KBM-7 (cell line): ENCODE data around the gene SPECC1L.
"Not testable (repeated sequence)": the region's sequence is repeated elsewhere in the genome, so short reads cannot be mapped to it uniquely, and the experiment has no call there.

ENCODE experiments used
- DNase-seq: peaks from one replicate; pipeline ENCODE4 v3.0.0-alpha.2; 2015
- in situ Hi-C: fragments of 300-500 bp; cut with MboI; formaldehyde crosslinking; loops from 2 replicates; pipeline ENCODE4 v1.14.3; 2020; ENCODE audit warnings: low sequenced_read_pairs, low pct_unique_long_range_greater_than_20kb, mixed read lengths

SPECC1L gene

GRCh38 chr22:24270556-24271385 lies at the start of gene SPECC1L:
TSS of gene SPECC1L (plus strand) at chr22:24270831. CDS start at chr22:24302232, 31,401 bp downstream.
- in situ Hi-C loops = no loop called here
- peak; percentile 91 for DNase-seq

DNA sequence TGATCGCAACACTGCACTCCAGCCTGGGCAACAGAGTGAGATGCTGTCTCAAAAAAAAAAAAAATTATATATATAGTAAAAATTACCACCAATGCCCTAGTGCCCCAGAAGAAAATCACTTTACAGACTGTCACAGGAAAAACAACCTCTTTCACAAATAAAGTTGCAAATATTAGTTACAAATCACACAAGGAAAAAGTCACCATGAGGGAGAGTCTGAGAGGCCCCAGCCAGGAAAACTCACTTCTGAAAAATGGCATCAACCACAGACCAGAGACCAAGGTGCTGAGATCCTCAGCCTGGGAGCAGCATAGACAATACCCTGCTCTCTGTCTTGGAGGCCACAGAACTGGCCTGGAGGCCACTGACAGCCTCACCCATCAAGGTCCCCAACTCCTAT lies 46.2 kb upstream of the SPECC1L start:
- in situ Hi-C loops = no loop called here
- DNase-seq = no peak

DNA sequence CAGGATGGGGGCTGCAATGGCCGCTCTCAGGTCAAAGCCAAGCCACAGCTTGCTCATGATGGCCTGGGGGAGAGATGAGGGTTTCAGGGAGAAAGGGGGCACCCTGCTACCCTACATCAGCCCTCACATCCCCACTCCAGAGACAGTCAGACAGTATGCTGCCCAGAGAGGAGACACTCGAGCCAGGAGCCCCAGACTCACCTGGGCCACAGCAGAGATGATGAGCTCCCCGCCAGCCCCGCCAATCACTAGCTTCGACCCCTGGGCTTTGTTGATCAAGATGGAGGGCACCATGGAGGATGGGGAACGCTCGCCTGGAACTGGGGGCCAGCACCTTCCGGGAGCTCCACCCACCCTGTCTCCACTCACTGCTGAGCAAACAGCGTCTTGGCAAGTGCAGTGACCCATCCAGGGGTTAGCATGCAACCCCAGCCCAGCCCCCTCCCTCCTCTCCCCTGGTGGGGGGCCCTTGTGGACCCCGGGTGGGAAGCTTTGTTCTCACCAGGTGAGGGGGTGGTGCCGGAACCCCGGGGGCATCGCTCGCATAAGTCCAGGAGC lies 45.5 kb upstream of the SPECC1L start:
- in situ Hi-C loops = no loop called here

DNA sequence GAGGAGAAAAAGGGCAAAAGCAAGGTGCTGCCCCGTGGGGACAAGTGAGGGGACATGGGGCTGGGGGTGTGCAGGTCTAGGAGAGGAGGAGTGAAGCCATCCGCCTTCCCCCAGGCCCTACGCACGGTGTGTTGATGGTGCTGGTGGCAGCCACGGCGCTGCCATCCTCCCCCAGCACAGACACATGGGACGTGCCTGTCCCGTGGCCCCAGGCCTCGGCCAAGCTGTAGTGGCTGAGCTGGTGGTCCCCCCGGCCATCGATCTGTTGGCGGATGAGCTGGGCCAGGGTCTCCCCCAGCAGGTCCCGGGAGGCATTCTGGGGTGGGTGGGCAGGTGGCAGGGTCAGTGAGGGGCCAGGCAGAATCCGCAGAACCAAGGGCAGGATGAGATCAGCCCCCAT lies 44.7 kb upstream of the SPECC1L start:
- in situ Hi-C loops = no loop called here
- DNase-seq = no peak

More for the DNA sequence above, 45.5 kb upstream of the SPECC1L start:
- no peak for DNase-seq

GRCh38 chr22:24230911-24231656 lies 39.5 kb upstream of the SPECC1L start:
- peak; percentile 54 for DNase-seq
- in situ Hi-C loops = no loop called here

GRCh38 chr22:24231706-24232105 lies 38.9 kb upstream of the SPECC1L start:
- no peak for DNase-seq
- in situ Hi-C loops = no loop called here

DNA sequence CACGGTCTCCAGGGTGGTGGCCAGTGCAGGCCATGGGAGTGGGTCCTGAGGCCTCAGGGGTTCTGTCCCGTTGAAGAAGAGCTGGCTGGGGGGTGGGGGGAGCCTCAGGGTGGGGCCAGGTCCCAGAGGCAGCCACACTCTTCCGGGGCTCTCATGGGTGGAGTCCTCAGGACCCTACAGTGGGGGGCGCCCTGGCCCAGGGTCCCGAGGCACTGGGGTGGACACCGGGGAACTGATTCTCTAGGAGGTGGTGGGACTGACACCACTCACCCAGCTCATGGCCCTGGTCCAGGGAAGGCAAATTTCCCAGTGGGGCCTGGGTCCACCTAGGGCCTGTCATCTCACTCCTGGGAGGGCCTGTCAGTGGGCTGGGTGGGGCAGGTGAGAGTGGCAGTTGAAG lies 38.5 kb upstream of the SPECC1L start:
- in situ Hi-C loops = no loop called here
- DNase-seq = no peak

- DNase-seq = no peak
- in situ Hi-C loops = no loop called here
Observed at GRCh38 chr22:24232725-24233124, 37.9 kb upstream of the SPECC1L start.

- no peak for DNase-seq
Observed at GRCh38 chr22:24233235-24233634, 37.4 kb upstream of the SPECC1L start.

DNA sequence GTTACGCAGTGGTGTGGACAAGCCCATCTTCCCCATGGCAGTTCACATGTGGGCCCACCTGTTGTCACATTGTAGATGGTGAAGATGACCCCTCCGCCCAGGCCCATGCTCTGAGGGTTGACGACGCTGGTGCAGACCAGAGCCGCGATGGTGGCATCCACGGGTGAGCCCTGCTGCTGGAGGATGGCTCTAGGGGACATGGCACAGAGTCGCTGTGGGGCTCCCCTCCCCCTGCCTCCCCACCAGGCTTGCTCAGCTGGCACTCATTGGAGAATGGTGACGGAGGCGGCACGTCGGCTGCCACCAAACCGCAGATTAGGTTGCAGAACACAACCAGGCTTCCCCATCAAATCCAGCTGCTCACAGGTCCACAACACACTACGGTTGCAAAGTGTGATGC lies 36.8 kb upstream of the SPECC1L start:
- in situ Hi-C loops = no loop called here
- DNase-seq = no peak

More at GRCh38 chr22:24233235-24233634, 37.4 kb upstream of the SPECC1L start:
- in situ Hi-C loops = no loop called here

DNA sequence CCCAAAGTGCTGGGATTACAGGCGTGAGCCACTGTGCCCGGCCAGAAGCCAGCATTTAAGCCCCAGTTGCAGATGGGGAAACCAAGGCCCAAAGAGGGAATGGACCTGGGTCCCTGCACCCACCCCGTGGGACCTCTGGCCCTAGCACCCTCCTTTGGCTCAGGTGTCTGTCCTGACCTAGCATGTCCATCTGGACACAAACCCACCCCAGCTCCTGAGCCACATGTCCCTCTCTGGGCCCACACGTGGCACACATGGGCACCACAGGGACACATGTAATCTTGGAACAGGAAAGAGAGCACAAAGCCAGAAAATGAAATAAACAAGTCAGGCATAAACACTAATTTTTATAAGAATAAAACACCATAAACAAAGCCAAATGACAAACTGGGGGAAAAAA lies 35.3 kb upstream of the SPECC1L start:
- DNase-seq = no peak
- in situ Hi-C loops = no loop called here

DNA sequence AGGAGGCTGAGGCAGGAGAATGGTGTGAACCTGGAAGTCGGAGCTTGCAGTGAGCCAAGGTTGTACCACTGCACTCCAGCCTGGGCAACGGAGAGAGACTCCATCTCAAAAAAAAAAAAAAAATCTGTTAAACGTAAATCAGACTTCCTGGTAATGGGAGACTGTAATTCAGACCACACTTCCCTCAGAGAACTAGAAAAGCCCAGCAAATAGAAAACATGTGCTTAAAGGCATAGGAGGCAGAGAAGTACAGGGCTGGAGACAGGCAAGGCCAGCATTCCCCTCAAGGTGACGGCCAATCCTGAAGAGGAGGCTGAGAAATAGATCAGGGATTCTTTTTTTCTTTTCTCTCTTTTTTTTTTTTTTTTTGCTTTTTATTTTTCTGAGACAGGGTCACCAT lies 34.0 kb upstream of the SPECC1L start:
- in situ Hi-C loops = no loop called here
- peak; percentile 27 for DNase-seq

GRCh38 chr22:24238101-24238694 lies 32.4 kb upstream of the SPECC1L start:
- DNase-seq, in situ Hi-C loops: not testable (repeated sequence)

GRCh38 chr22:24240381-24240780 lies 30.2 kb upstream of the SPECC1L start:
- no peak for DNase-seq
- in situ Hi-C loops = no loop called here

- DNase-seq, in situ Hi-C loops: not testable (repeated sequence)
Observed at GRCh38 chr22:24240985-24241692, 29.5 kb upstream of the SPECC1L start.

GRCh38 chr22:24243417-24243816 lies 27.2 kb upstream of the SPECC1L start:
- DNase-seq = peak; percentile 49
- in situ Hi-C loops = not testable (repeated sequence)

DNA sequence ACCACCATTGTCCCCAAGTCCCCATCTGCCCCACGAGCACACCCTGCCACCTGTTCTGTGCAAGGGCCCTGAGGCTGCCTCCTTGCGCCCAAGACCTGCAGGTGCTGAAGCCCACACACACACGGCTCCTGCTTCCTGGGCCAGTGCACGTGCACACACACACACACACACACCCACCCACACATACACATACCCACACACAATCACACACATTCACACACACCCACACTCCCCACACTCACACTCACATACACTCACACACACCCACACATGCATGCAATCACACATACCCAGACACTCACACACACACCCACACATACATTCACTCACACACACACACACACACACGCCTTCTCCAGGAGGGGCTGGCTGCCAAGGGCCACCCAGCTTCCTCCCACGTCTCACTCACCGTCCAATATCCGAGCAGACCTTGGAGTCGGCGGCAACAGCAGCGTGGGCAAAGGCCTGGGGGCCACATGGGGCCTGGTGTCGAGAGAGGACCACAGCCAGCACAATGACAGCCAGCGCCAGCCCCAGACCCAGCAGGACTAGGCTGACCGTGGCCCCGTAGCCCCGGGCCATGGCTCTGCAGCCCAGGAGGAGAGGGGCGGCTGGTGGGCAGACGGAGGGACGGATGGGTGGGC lies 26.4 kb upstream of the SPECC1L start:
- in situ Hi-C loops = no loop called here
- DNase-seq = peak; percentile 63

DNA sequence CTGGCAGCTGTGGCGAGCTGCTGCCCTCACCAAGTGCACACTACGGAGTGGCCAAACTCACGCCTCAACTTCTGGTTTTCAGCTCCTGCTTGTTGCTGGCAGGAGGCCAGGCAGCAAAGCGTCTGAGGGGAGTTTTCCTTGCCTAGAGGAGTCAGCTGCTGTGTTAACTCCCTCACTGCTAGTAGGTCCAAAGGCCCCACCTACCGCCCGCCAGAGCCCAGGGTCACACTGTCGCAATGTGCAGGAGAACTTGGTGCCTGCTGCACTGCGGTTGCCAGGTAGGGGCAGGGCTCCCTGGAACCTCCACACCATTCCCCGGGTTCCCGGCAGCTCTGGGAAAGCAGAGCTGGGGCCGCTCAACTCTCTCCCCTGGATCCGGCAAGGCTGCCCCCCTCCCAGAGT lies 25.6 kb upstream of the SPECC1L start, which contains the start of gene GGT5:
Gene GGT5 (minus strand): TSS at position 53 of the 402 bp plus-strand sequence. CDS start 357 bp downstream, outside the sequence.
- peak; percentile 59 for DNase-seq

More for the DNA sequence above, 25.6 kb upstream of the SPECC1L start, which contains the start of gene GGT5:
- in situ Hi-C loops = not testable (repeated sequence)
